Aorta (tissue), 5 donors: ENCODE data around the gene CDC6. TPM values are rescaled to one million over a fixed set of nuclear protein-coding genes. Genes with fewer than 3 reads are reported as not detected.

Experiments
- ATAC-seq: fragments of 200-7000 bp; cut with Tn5 transposase; one replicate; pipeline ENCODE4 v1.9.1; 2022; ENCODE audit warnings: moderate library complexity; ENCODE audit not compliant: low FRiP score
- DNase-seq, 2 donors: peaks; one replicate each; pipeline ENCODE4 v3.0.0-alpha.2; 2020
- H3K27ac ChIP-seq, 2 donors: one replicate each; pipeline ENCODE4 v1.5.1; 2013; ENCODE audit warnings: low read length in 2 of 2, mild to moderate bottlenecking in 2 of 2, moderate library complexity in 2 of 2, control low read depth in 1 of 2, inconsistent platforms in 1 of 2, low read depth in 1 of 2
- H3K27me3 ChIP-seq, 2 donors: one replicate each; pipeline ENCODE4 v1.6.1; 2013; ENCODE audit warnings: control low read depth in 1 of 2, low read length in 1 of 2, mild to moderate bottlenecking in 1 of 2, moderate library complexity in 1 of 2; ENCODE audit not compliant: insufficient read depth in 2 of 2, control insufficient read depth in 1 of 2
- H3K36me3 ChIP-seq, 2 donors: one replicate each; pipeline ENCODE4 v1.6.1; 2013; ENCODE audit warnings: control low read depth in 1 of 2, low read length in 1 of 2, mild to moderate bottlenecking in 1 of 2; ENCODE audit not compliant: insufficient read depth in 2 of 2, control insufficient read depth in 1 of 2
- H3K4me1 ChIP-seq, 2 donors: one replicate each; pipeline ENCODE4 v1.6.1; 2013; ENCODE audit warnings: low read length in 2 of 2, control low read depth in 1 of 2, mild to moderate bottlenecking in 1 of 2, moderate library complexity in 1 of 2; ENCODE audit not compliant: insufficient read depth in 2 of 2, control insufficient read depth in 1 of 2
- H3K4me3 ChIP-seq, 2 donors: one replicate each; pipeline ENCODE4 v1.5.1; 2013; ENCODE audit warnings: low read length in 2 of 2, control low read depth in 1 of 2, mild to moderate bottlenecking in 1 of 2
- H3K9me3 ChIP-seq: one replicate; pipeline ENCODE4 v1.6.1; 2013; ENCODE audit warnings: mild to moderate bottlenecking, low read length; ENCODE audit not compliant: control insufficient read depth
- WGBS, 2 donors: extraction: QIAGEN DNeasy Blood & Tissue Kit; methylation state at CpG; one replicate each; pipeline ENCODE4 v1.1.7; 2013; 5-methylcytosine and 5-hydroxymethylcytosine counted together
- intact Hi-C, 2 donors: fragments of 100-400 bp; cut with DNase I; formaldehyde crosslinking; loops; one replicate each; pipeline versions ENCODE4 v1.14.2 to v1.15.0; 2022
- polyA plus RNA-seq, 2 donors: library from polyadenylated mRNA; stranded (reverse); fragments of 200-250 nt; gene quantifications; one replicate each; pipeline ENCODE4 v1.2.3, GENCODE V29; 2013
- total RNA-seq, 2 donors: library from RNA; stranded (reverse); fragmentation: NEBNext Ultra II Directional; extraction: Animal tissue kit (Norgen Biotek cat#: 25700); gene quantifications; one replicate each; pipeline ENCODE4 v1.2.1, GENCODE V29; 2021
- donor health status: healthy with polysubstance abuse.
- donor health status: Bipolar disorder and iron deficiency.
- donor health status: DM: no; HTN: no; CAD: no.
- donor health status: DM: no; HTN: no; CAD: no.
- donor health status: DM: yes; HTN: yes; CAD: no.

CDC6 gene
- total and polyA plus RNA-seq, 4 donors = 0.38 to 2.5 (median 1.7) TPM

GRCh38 chr17:40311575-40311974 lies 23.9 kb downstream of the CDC6 start:
- no peaks in the 10 kb centered on the region for H3K36me3 ChIP-seq
- peaks cover 5 to 14% of the 10 kb centered on the region in 2 donors for H3K4me1 ChIP-seq
- no peak for ATAC-seq
- peak in 1 of 2 donors; percentile 80 for DNase-seq
- no peaks in the 10 kb centered on the region for H3K27me3 ChIP-seq
- 10 to 12% methylated on average over 2 of the region's 2 CpGs for WGBS, 2 donors
- H3K4me3 ChIP-seq = no peak overlapping the region
- intact Hi-C loops = loop anchor here in 1 of 2 donors (2.0 kb wide), 1 partner anchor 33 kb away; no protein-coding TSS in a partner anchor
- H3K27ac ChIP-seq = peak overlapping the region; percentile 53 to 90
- no peaks in the 10 kb centered on the region for H3K9me3 ChIP-seq

- peaks cover 5 to 15% of the 10 kb centered on the region in 2 donors for H3K4me1 ChIP-seq
- H3K4me3 ChIP-seq = no peak overlapping the region
- no peaks in the 10 kb centered on the region for H3K27me3 ChIP-seq
- ATAC-seq (peak; percentile 65), DNase-seq (peak in 1 of 2 donors; percentile 90)
- no peaks in the 10 kb centered on the region for H3K9me3 ChIP-seq
- no peaks in the 10 kb centered on the region for H3K36me3 ChIP-seq
- 0 to 3% methylated on average over 6 to 7 of the region's 7 CpGs for WGBS, 2 donors
- H3K27ac ChIP-seq = peak overlapping the region; percentile 53 to 90
- intact Hi-C loops = no loop called here
Observed at GRCh38 chr17:40312131-40312731, 24.6 kb downstream of the CDC6 start.

- 37 to 38% methylated on average over 4 of the region's 4 CpGs for WGBS, 2 donors
- Histone ChIP-seq H3K36me3 (no peaks in the 10 kb centered on the region), H3K27ac (peak overlapping the region; percentile 16 to 90), H3K4me3 (no peak overlapping the region), H3K4me1 (peaks cover 5 to 15% of the 10 kb centered on the region in 2 donors), H3K27me3 (no peaks in the 10 kb centered on the region), H3K9me3 (no peaks in the 10 kb centered on the region)
- no peak for ATAC-seq
- DNase-seq = no peak
- intact Hi-C loops = no loop called here
Observed at GRCh38 chr17:40312893-40313667, 25.4 kb downstream of the CDC6 start.

- 32 to 33% methylated on average over 6 to 7 of the region's 7 CpGs for WGBS, 2 donors
- Histone ChIP-seq H3K36me3 (no peaks in the 10 kb centered on the region), H3K4me1 (peaks cover 5 to 15% of the 10 kb centered on the region in 2 donors), H3K9me3 (no peaks in the 10 kb centered on the region), H3K27ac (peak overlapping the region; percentile 16 to 90), H3K27me3 (no peaks in the 10 kb centered on the region), H3K4me3 (no peak overlapping the region)
- intact Hi-C loops = no loop called here
- ATAC-seq (no peak), DNase-seq (peak in 1 of 2 donors; percentile 45)
Observed at GRCh38 chr17:40313668-40314583, 26.2 kb downstream of the CDC6 start.

GRCh38 chr17:40314584-40314956 lies 26.9 kb downstream of the CDC6 start:
- 1 to 7% methylated on average over 3 of the region's 3 CpGs for WGBS, 2 donors
- Histone ChIP-seq H3K4me1 (peaks cover 5 to 9% of the 10 kb centered on the region in 2 donors), H3K27ac (peak overlapping the region; percentile 16 to 65), H3K36me3 (no peaks in the 10 kb centered on the region), H3K9me3 (no peaks in the 10 kb centered on the region), H3K4me3 (no peak overlapping the region), H3K27me3 (no peaks in the 10 kb centered on the region)
- ATAC-seq (peak; percentile 15), DNase-seq (peak; percentile 96 to 99)
- intact Hi-C loops = no loop called here

- Histone ChIP-seq H3K27ac (peak overlapping the region in 1 of 2 donors; percentile 74), H3K27me3 (no peaks in the 10 kb centered on the region), H3K9me3 (no peaks in the 10 kb centered on the region), H3K4me3 (no peak overlapping the region), H3K36me3 (no peaks in the 10 kb centered on the region), H3K4me1 (peaks cover 5 to 9% of the 10 kb centered on the region in 2 donors)
- no peak for ATAC-seq
- intact Hi-C loops = no loop called here
- 87 to 89% methylated on average over 3 of the region's 3 CpGs for WGBS, 2 donors
- DNase-seq = peak in 1 of 2 donors; percentile 9
Observed at GRCh38 chr17:40315206-40315605, 27.5 kb downstream of the CDC6 start.

- no peak overlapping the region for H3K4me3 ChIP-seq
- intact Hi-C loops = no loop called here
- H3K27ac ChIP-seq = peak overlapping the region in 1 of 2 donors; percentile 74
- ATAC-seq (no peak), DNase-seq (peak in 1 of 2 donors; percentile 26)
- WGBS, 2 donors = 56% methylated on average over 9 of the region's 9 CpGs
- H3K4me1 ChIP-seq = peaks cover 3 to 9% of the 10 kb centered on the region in 2 donors
- no peaks in the 10 kb centered on the region for H3K27me3 ChIP-seq
- no peaks in the 10 kb centered on the region for H3K9me3 ChIP-seq
- H3K36me3 ChIP-seq = no peaks in the 10 kb centered on the region
Observed at GRCh38 chr17:40315678-40316570, 28.2 kb downstream of the CDC6 start.
